Measurements from ENCODE around the gene ZNF862.

Gene ZNF862

GRCh38 chr7:149867762-149868622 lies 29.8 kb downstream of the ZNF862 start:
- DNase-seq, result no peak

GRCh38 chr7:149868623-149869290 lies 30.6 kb downstream of the ZNF862 start:
- no peak for DNase-seq

GRCh38 chr7:149869291-149869650 lies 31.1 kb downstream of the ZNF862 start:
- DNase-seq, result no peak

DNA sequence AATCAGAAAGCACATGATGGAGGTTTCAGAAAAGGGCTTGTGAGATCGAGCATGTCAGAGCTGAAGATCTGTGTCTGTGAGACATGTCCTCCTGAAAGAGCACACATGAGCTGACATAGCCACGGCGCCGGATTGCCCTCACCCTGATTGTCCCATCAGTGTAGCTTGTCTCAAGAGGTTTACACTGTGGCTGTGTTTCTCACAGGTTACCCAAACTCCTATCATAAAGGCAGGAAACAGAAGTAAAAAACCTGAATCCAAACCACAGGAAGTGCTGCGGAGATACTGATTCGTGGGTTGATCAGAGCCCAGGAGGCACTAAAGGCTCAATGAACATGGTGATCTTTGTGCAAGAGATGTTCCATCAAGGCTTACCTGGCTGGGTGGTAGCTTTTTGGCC lies 31.7 kb downstream of the ZNF862 start:
- DNase-seq, result no peak

DNA sequence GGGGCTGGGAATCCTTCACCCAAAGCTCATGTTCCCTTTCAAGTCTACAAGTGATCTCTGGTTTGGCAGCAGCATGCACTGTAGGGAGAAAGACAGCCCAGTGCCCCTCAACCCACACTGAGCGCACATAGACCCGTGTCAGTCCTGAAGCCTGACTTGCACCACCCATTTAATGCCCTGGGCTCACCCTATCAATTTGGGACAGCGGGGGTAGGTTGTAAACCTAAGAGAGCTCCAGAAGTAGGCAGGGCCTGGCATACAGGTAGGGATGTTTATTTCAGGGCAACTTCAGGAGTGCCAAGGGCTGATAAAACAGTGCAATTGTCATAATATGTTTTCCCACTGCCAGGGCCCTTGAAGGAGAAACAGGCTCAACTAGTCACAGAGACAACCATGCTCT lies 32.1 kb downstream of the ZNF862 start:
- DNase-seq, result no peak

DNA sequence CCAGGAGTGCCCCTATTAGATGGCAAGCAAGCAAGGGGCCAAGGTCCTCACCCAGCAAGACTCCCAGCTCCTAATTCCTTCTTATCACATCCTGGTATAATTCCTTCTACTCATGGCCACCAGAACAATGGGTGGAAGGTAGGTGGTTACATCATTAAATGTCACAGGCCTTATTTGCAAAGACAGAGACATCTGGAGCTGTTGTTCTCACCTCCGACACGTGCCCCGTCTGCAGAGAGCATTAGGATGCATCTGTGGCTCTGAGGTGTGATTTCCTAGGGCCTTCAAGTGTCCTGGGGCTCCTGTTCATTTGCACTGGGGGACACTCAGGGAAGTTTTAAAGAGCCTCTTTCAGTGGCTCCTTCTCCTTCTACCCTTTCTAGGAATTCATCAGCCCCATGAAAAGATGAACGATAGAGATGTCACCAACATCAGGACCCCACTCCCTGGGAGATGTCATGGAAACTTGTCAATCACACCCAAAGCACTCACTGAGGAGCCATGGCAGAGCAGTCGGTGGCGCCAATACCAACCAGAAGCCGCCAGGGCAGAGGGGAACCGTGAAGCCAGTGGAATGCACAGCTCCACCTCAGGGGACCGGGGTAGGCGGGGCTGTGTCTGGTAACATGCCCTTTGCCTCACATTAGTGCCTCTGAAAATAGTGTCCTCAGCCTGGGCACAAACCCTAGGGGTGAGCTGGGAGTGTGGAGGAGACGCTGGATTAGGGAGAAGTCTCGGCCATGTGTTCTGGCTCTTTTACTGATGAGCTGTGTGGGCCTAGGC lies 32.7 kb downstream of the ZNF862 start:
- DNase-seq, result no peak

DNA sequence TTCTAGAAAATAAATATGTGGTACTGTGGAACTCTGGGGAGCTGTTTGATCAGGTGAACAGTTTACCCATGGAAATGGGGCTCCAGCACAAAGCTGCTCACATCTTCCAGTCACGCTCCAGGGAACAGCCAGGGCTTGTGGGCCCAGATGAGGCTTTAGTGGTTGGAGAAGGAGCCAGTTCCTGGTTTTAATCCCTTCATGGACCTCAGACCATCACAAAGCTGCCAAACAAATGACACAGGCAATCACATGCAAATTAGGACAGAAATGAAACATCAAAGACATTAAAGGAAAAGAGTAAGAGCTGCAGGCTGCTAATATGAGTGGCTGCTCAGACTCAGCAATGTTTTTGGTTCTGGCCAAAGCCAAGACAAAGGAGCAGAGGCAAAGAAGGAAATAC lies 33.4 kb downstream of the ZNF862 start:
- DNase-seq, result peak; percentile 50

GRCh38 chr7:149872419-149873073 lies 34.4 kb downstream of the ZNF862 start:
- peak; percentile 79 for DNase-seq

DNA sequence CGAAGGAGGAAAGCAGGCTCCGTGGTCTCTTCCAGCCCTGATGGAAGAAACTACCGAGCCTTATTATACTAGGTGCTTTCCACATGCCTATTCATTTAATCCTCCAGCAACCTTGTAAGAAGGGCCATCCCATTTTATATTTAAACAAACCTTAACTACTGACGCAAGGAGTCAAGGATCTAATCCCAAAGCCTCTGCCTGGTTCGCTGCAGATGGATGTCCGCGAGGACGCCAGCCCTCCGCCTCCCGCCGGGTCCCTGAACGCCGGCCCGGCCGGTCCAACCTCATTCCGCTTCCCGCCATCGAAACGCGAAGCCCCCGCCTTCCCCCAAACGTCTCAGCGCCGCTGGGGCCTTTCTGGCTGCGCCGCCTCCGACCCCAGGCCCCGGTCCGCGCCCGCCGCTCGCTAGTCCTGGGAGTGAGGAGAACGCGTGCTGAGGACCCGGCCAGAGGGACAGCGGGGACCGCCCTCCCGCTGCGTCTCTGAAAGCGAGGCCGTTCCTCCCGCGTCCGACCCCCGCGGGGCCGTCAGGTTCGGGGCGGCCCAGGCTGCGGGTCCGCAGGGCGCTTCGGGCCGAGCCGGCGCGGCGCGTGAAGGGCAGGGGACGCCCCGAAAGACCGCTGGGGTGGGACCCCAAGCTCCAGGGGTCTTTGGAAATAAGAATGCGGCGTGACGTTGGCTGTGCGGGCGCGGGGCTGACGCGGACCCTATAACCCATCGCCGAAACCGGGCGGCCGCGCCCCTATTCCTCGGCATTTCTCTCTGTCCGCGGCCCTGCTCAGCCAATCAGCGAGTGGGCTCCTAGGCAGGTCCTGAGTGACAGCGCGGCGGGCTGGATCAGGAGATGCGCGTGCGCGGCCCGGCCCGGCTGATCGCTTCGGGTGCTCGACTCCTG lies 35.1 kb downstream of the ZNF862 start, which contains the start of gene ATP6V0E2:
Gene ATP6V0E2, plus strand, starts transcription at position 896 of the 896 bp plus-strand sequence. CDS start 97 bp downstream, outside the sequence.
- peak; percentile 94 for DNase-seq

- no peak for DNase-seq
Observed at GRCh38 chr7:149873970-149874643, 35.9 kb downstream of the ZNF862 start.

GRCh38 chr7:149874644-149875028 lies 36.5 kb downstream of the ZNF862 start:
- no peak for DNase-seq

- DNase-seq, result no peak
Observed at GRCh38 chr7:149875396-149875795, 37.2 kb downstream of the ZNF862 start.

GRCh38 chr7:149877890-149878522 lies 39.8 kb downstream of the ZNF862 start:
- no peak for DNase-seq

DNA sequence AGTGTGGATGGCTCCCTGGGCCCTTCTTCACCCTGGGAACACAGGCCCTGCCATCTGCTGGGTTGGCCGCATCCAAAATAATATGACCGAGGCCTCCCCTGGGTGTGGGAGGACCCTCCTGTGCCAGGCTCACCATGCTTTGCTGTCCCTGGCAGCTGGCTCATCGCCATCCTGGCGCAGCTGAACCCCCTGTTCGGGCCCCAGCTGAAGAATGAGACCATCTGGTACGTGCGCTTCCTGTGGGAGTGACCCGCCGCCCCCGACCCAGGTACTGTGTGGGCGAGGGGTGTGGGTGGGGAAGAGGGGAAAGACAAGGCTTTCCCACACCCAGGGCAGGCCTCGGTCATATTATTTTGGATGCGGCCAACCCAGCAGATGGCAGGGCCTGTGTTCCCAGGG lies 40.3 kb downstream of the ZNF862 start:
- DNase-seq, result no peak

DNA sequence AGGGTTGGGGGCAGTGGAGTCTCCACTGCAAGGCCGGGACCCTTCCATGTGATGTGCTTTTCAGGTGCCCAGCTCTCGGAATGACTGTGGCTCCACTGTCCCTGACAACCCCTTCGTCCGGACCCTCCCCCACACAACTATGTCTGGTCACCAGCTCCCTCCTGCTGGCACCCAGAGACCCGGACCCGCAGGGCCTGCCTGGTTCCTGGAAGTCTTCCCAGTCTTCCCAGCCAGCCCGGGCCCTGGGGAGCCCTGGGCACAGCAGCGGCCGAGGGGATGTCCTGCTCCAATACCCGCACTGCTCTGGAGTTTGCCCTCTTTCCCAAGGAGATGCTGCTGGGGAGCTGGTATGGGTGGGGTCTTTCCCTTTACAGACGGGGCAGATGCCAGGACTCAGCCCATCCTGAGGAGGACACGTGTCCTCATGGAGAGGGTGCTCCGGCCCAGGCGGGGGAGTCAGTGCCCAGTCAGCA lies 41.1 kb downstream of the ZNF862 start:
- no peak for DNase-seq

GRCh38 chr7:149879766-149880637 lies 41.8 kb downstream of the ZNF862 start:
- no peak for DNase-seq

- DNase-seq, result peak; percentile 86
Observed at GRCh38 chr7:149880638-149881311, 42.6 kb downstream of the ZNF862 start.

DNA sequence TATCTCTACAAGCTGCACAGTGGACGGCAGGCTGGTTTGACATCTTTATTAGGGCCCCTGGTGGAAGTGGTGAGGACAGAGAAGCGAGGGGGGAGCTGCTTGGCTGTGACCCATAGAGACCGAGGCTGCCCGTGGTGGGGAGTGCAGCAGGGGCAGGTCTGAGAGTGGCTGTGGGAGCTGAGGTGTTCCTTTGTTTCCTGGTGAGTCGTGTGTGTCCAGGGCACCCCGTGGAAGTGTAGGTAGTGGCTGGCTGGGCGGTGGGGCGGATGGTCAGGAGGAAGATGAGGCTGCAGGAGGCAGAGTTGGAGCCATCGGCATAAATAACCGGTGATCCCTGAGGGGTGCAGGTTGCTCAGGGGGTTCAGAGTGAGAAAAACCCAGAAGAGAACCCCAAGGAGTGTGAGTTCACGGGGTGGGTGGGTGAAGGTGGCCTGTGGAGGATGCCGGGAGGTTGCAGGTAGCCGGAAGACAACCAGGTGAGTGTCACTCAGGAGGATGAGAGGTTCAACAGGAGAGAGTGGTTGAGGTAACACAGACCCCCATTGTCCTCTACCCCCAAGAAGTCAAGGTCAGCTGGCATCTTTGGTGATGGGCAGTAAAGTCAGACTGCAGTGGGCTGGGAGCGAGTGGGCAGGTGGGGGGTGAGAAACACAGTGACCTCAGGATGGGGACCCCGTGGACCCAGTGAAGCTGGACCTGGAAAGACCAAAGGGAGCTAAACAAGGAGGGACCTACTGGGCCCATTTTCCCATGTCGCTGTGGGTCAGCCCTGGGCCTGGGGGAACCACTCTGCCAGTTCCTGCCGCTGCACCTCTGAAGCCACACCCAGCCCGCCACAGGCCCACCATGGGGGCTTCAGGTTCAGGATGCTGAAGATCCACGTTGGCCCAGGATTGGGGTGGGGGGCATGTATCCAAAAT lies 43.4 kb downstream of the ZNF862 start:
- no peak for DNase-seq
